NCI-H226 (cell line): ENCODE results near the gene FOXO3.
A peak's percentile ranks its signal among the peaks of the same experiment; 100 is the strongest.

Experiments
- DNase-seq: peaks from one replicate; pipeline ENCODE4 v3.0.0-alpha.2; 2015

The FOXO3 gene

GRCh38 chr6:108576709-108577108 is 16.0 kb downstream of the FOXO3 start:
- no peak for DNase-seq

GRCh38 chr6:108578166-108578565 is 17.4 kb downstream of the FOXO3 start:
- DNase-seq, result no peak

- peak; percentile 61 for DNase-seq
Measured at GRCh38 chr6:108578595-108579327, 18.0 kb downstream of the FOXO3 start.

GRCh38 chr6:108579328-108579721 is 18.6 kb downstream of the FOXO3 start:
- DNase-seq, result no peak

GRCh38 chr6:108580646-108581045 is 19.9 kb downstream of the FOXO3 start:
- DNase-seq, result no peak

- DNase-seq, result peak; percentile 85
Measured at GRCh38 chr6:108581237-108581931, 20.7 kb downstream of the FOXO3 start.

GRCh38 chr6:108581932-108582475 is 21.3 kb downstream of the FOXO3 start:
- DNase-seq, result no peak

GRCh38 chr6:108582618-108583017 is 21.9 kb downstream of the FOXO3 start:
- DNase-seq, result no peak

- peak; percentile 27 for DNase-seq
Measured at GRCh38 chr6:108584323-108584722, 23.6 kb downstream of the FOXO3 start.

GRCh38 chr6:108585359-108585758 is 24.6 kb downstream of the FOXO3 start:
- DNase-seq, result no peak

GRCh38 chr6:108585921-108586536 is 25.3 kb downstream of the FOXO3 start:
- no peak for DNase-seq

- DNase-seq, result no peak
Measured at GRCh38 chr6:108587258-108588059, 26.7 kb downstream of the FOXO3 start.

GRCh38 chr6:108588586-108588985 is 27.9 kb downstream of the FOXO3 start:
- peak; percentile 55 for DNase-seq

- peak; percentile 28 for DNase-seq
Measured at GRCh38 chr6:108589244-108589791, 28.6 kb downstream of the FOXO3 start.

GRCh38 chr6:108591040-108591816 is 30.5 kb downstream of the FOXO3 start:
- DNase-seq, result no peak

- DNase-seq, result peak; percentile 18
Measured at GRCh38 chr6:108592371-108593337, 31.9 kb downstream of the FOXO3 start.

- DNase-seq, result no peak
Measured at GRCh38 chr6:108594151-108594550, 33.4 kb downstream of the FOXO3 start.

GRCh38 chr6:108594640-108595039 is 33.9 kb downstream of the FOXO3 start:
- DNase-seq, result no peak

- no peak for DNase-seq
Measured at GRCh38 chr6:108596956-108597355, 36.2 kb downstream of the FOXO3 start.

GRCh38 chr6:108597572-108598304 is 37.0 kb downstream of the FOXO3 start:
- DNase-seq, result no peak
